ENCODE results near the gene NT5DC1.

The NT5DC1 gene

GRCh38 chr6:116100419-116101301 lies at the start of gene NT5DC1:
TSS of gene NT5DC1 (plus strand) at chr6:116100853. CDS start at chr6:116100931, 78 bp downstream.
- Histone ChIP-seq H3K4me1 (ENCODE audit: control insufficient read depth, insufficient read depth, low read length) (peaks cover 3% of the 10 kb centered on the region; the same call in 1 of the 2 replicates), H3K36me3 (ENCODE audit: control insufficient read depth in 2 of 2, insufficient read depth in 1 of 2, low read length in 2 of 2) (peaks cover 0 to 14% of the 10 kb centered on the region in 2 experiments; a peak in 1 of 3 replicates), H3K27ac (ENCODE audit: extremely low read depth, low read depth, low read length) (peak within 1 kb of the TSS; percentile 95), H3K9me3 (ENCODE audit: control insufficient read depth, insufficient read depth, low read depth, low read length) (no peaks in the 10 kb centered on the region), H3K4me3 (ENCODE audit: low read depth, low read length) (peak within 1 kb of the TSS; percentile 81)
- ChIA-PET CTCF (interaction anchor here (0.6 to 3.8 kb wide), 13 partner anchors 8 to 1708 kb away, joined by 3 to 37 read pairs (median 4); no protein-coding TSS in a partner anchor), POLR2A (interaction anchor here (0.6 to 1.9 kb wide), 16 partner anchors 11 to 471 kb away, joined by 3 to 10 read pairs (median 3); partner anchors contain the start of genes FRK and RWDD1)
- peak; percentile 92 for TF ChIP-seq ZBTB11 (tag by site-specific recombination; conservative IDR thresholded peaks at IDR 0.05; ENCODE audit: low read depth)
- TF ChIP-seq ZNF169 (tag by site-specific recombination; IDR thresholded peaks at IDR 0.05): no peak
- TF ChIP-seq ZNF24 (tag by site-specific recombination; IDR thresholded peaks at IDR 0.05): peak; percentile 55
- TF ChIP-seq, protein P1, sequence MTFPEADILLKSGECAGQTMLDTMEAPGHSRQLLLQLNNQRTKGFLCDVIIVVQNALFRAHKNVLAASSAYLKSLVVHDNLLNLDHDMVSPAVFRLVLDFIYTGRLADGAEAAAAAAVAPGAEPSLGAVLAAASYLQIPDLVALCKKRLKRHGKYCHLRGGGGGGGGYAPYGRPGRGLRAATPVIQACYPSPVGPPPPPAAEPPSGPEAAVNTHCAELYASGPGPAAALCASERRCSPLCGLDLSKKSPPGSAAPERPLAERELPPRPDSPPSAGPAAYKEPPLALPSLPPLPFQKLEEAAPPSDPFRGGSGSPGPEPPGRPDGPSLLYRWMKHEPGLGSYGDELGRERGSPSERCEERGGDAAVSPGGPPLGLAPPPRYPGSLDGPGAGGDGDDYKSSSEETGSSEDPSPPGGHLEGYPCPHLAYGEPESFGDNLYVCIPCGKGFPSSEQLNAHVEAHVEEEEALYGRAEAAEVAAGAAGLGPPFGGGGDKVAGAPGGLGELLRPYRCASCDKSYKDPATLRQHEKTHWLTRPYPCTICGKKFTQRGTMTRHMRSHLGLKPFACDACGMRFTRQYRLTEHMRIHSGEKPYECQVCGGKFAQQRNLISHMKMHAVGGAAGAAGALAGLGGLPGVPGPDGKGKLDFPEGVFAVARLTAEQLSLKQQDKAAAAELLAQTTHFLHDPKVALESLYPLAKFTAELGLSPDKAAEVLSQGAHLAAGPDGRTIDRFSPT (tag by site-specific recombination; IDR thresholded peaks at IDR 0.05): peak; percentile 60; the same call in 1 of the 2 replicates
- peak; percentile 22; the same call in 1 of the 2 replicates for TF ChIP-seq IKZF3 (tag by site-specific recombination; IDR thresholded peaks at IDR 0.05)
- peak; percentile 97 for TF ChIP-seq ZBTB26 (tag by site-specific recombination; optimal IDR thresholded peaks at IDR 0.05)
- peak; percentile 51; the same call in 1 of the 2 replicates for TF ChIP-seq ZNF146 (tag by site-specific recombination; IDR thresholded peaks at IDR 0.05)
- peak; percentile 96 for TF ChIP-seq ZSCAN5A (tag by site-specific recombination; IDR thresholded peaks at IDR 0.05)
- TF ChIP-seq ZNF184 (tag by site-specific recombination; IDR thresholded peaks at IDR 0.05): peak; percentile 48; the same call in 1 of the 2 replicates
- TF ChIP-seq ZNF488 (tag by site-specific recombination; IDR thresholded peaks at IDR 0.05): no peak
- no peak for TF ChIP-seq ZBTB49 (tag by site-specific recombination; IDR thresholded peaks at IDR 0.05; ENCODE audit: low read depth)
- TF ChIP-seq FEZF1 (tag by site-specific recombination; IDR thresholded peaks at IDR 0.05): peak; percentile 29; the same call in 1 of the 2 replicates
- no peak for TF ChIP-seq OSR2 (tag by site-specific recombination; IDR thresholded peaks at IDR 0.05)
- no peak for TF ChIP-seq ZNF654 (tag by site-specific recombination; IDR thresholded peaks at IDR 0.05; ENCODE audit: low read depth)
- no peak for TF ChIP-seq ZNF544 (tag by site-specific recombination; IDR thresholded peaks at IDR 0.05)
- 0 out of 2 replicates have a peak, but pooled peaks have one; percentile 38 for TF ChIP-seq ZNF549 (tag by site-specific recombination; IDR thresholded peaks at IDR 0.05)
- TF ChIP-seq ZNF529 (tag by site-specific recombination; IDR thresholded peaks at IDR 0.05; ENCODE audit: insufficient replicate concordance): no peak
- TF ChIP-seq ZNF514 (tag by site-specific recombination; IDR thresholded peaks at IDR 0.05): no peak
- TF ChIP-seq ZEB2 (tag by site-specific recombination; IDR thresholded peaks at IDR 0.05): peak; percentile 94
- peak; percentile 96 for TF ChIP-seq ZIC2 (tag by site-specific recombination; IDR thresholded peaks at IDR 0.05)
- peak; percentile 74; the same call in 1 of the 2 replicates for TF ChIP-seq ZNF660 (tag by site-specific recombination; IDR thresholded peaks at IDR 0.05)
- TF ChIP-seq, protein P2, sequence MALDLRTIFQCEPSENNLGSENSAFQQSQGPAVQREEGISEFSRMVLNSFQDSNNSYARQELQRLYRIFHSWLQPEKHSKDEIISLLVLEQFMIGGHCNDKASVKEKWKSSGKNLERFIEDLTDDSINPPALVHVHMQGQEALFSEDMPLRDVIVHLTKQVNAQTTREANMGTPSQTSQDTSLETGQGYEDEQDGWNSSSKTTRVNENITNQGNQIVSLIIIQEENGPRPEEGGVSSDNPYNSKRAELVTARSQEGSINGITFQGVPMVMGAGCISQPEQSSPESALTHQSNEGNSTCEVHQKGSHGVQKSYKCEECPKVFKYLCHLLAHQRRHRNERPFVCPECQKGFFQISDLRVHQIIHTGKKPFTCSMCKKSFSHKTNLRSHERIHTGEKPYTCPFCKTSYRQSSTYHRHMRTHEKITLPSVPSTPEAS (tag by site-specific recombination; IDR thresholded peaks at IDR 0.05): peak; percentile 34
- no peak for TF ChIP-seq ZNF138 (tag by site-specific recombination; IDR thresholded peaks at IDR 0.05; ENCODE audit: borderline replicate concordance)
